ENCODE results near the gene SERPINH1.

SERPINH1 gene

GRCh38 chr11:75518771-75519653 is 43.0 kb upstream of the SERPINH1 start:
- H3K27ac ChIP-seq = no peak overlapping the region
- TF ChIP-seq CTCF (conservative IDR thresholded peaks at IDR 0.05) = no peak

- no peak overlapping the region for H3K27ac ChIP-seq
- no peak for TF ChIP-seq CTCF (conservative IDR thresholded peaks at IDR 0.05)
Measured at GRCh38 chr11:75520688-75521087, 41.4 kb upstream of the SERPINH1 start.

- TF ChIP-seq CTCF (conservative IDR thresholded peaks at IDR 0.05) = no peak
- no peak overlapping the region for H3K27ac ChIP-seq
Measured at GRCh38 chr11:75522286-75523044, 39.6 kb upstream of the SERPINH1 start.

- H3K27ac ChIP-seq = no peak overlapping the region
- TF ChIP-seq CTCF (conservative IDR thresholded peaks at IDR 0.05) = no peak
Measured at GRCh38 chr11:75523189-75523588, 38.9 kb upstream of the SERPINH1 start.

- H3K27ac ChIP-seq = no peak overlapping the region
- no peak for TF ChIP-seq CTCF (conservative IDR thresholded peaks at IDR 0.05)
Measured at GRCh38 chr11:75523811-75524664, 38.0 kb upstream of the SERPINH1 start.

GRCh38 chr11:75524665-75525432 is 37.2 kb upstream of the SERPINH1 start:
- H3K27ac ChIP-seq = peak overlapping the region; percentile 62; the same call in 1 of the 2 replicates
- TF ChIP-seq CTCF (conservative IDR thresholded peaks at IDR 0.05) = no peak

All from VCaP (cell line).